Tibial artery (tissue), 4 donors: ENCODE measurements around the gene AADACL3.
"Not testable (repeated sequence)": the region's sequence is repeated elsewhere in the genome, so short reads cannot be mapped to it uniquely, and the experiment has no call there.

Experiments
- DNase-seq, 2 donors: peaks; one replicate each; pipeline ENCODE4 v3.0.0-alpha.2; 2019
- H3K27ac ChIP-seq, 2 donors: fragments of 200-600 bp; sonication (generic) in 1 of 2; 1 replicate in 1 of 2; 2 replicates in 1 of 2; pipeline ENCODE4 v1.5.1; 2018 to 2019; ENCODE audit warnings: mild to moderate bottlenecking in 1 of 2
- H3K27me3 ChIP-seq, 2 donors: fragments of 200-600 bp; sonication (generic) in 1 of 2; one replicate each; pipeline versions ENCODE4 v1.5.1 to v1.6.0; 2016 to 2019
- H3K36me3 ChIP-seq, 3 donors: fragments of 200-600 bp; sonication (generic) in 2 of 3; one replicate each; pipeline ENCODE4 v1.5.1; 2016 to 2019; ENCODE audit warnings: mild to moderate bottlenecking in 2 of 3
- H3K4me1 ChIP-seq, 4 donors: fragments of 200-600 bp; sonication (generic) in 2 of 4; 1 replicate in 3 of 4; 2 replicates in 1 of 4; pipeline ENCODE4 v1.5.1; 2016 to 2019
- H3K4me3 ChIP-seq, 2 donors: fragments of 200-600 bp; sonication (generic) in 1 of 2; 1 replicate in 1 of 2; 2 replicates in 1 of 2; pipeline ENCODE4 v1.5.1; 2018 to 2019; ENCODE audit warnings: mild to moderate bottlenecking in 2 of 2
- H3K9me3 ChIP-seq, 3 donors: fragments of 200-600 bp; sonication (generic) in 1 of 3; one replicate each; pipeline ENCODE4 v1.5.1; 2016 to 2019
- intact Hi-C: fragments of 100-400 bp; cut with DNase I; formaldehyde crosslinking; loops from one replicate; pipeline ENCODE4 v1.15.0; 2023; ENCODE audit warnings: low total_unique reads
- TF ChIP-seq, protein P1 (sequence below), 2 experiments: fragments of 200-600 bp in 1 of 2; fragments of 450-650 bp in 1 of 2; IDR thresholded peaks; one replicate each; pipeline ENCODE4 v1.5.1; 2017 to 2019; ENCODE audit warnings: antibody characterized with exemption in 2 of 2, mild to moderate bottlenecking in 1 of 2, moderate library complexity in 1 of 2

Gene AADACL3

DNA sequence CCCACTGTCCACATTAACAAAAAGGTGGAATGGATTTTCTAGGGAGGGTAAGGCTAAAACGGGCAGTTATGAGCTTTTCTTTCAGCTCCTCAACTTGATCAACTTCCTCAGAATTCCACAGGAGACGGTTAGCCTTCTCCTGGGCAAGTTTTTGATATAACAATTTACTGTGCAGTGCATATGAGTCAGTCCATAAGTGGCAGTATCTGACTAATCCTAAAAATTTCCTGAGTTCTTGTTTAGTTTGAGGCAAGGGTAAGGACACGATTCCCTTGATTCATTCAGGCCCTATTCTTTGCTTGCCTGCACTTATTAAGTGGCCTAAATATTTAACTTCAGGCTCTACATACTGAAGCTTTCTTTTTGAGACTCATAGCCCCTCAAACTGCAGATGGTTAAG, 6.2 kb upstream of the AADACL3 start:
- Histone ChIP-seq H3K27me3 (no peaks in the 10 kb centered on the region), H3K4me1 (no peaks in the 10 kb centered on the region), H3K27ac (no peak overlapping the region), H3K36me3 (no peaks in the 10 kb centered on the region), H3K4me3 (no peak overlapping the region), H3K9me3 (peaks cover 0 to 1% (median 0%) of the 10 kb centered on the region in 3 donors)
- intact Hi-C loops, result no loop called here
- TF ChIP-seq, protein P1, sequence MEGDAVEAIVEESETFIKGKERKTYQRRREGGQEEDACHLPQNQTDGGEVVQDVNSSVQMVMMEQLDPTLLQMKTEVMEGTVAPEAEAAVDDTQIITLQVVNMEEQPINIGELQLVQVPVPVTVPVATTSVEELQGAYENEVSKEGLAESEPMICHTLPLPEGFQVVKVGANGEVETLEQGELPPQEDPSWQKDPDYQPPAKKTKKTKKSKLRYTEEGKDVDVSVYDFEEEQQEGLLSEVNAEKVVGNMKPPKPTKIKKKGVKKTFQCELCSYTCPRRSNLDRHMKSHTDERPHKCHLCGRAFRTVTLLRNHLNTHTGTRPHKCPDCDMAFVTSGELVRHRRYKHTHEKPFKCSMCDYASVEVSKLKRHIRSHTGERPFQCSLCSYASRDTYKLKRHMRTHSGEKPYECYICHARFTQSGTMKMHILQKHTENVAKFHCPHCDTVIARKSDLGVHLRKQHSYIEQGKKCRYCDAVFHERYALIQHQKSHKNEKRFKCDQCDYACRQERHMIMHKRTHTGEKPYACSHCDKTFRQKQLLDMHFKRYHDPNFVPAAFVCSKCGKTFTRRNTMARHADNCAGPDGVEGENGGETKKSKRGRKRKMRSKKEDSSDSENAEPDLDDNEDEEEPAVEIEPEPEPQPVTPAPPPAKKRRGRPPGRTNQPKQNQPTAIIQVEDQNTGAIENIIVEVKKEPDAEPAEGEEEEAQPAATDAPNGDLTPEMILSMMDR (IDR thresholded peaks at IDR 0.05), result no peak
- no peak for DNase-seq

DNA sequence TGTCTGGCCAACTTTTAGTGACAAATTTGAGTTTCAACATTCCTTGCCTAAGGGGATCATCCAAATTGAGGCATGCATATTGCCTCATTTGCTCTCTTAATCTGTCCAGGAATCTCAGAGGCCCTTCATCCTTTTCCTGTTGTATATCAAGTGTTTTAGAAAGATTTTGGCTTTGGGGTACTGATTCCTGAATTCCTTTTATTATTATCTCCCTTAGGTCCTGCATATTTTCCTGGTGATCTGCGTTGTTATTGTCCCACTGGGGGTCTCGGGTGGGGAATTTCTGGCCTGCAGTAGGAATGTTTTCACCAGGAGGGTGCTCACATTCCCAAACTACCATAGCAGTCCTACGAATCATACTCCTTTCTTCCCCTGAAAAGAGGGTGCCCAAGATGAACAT, 4.4 kb upstream of the AADACL3 start:
- H3K27ac ChIP-seq, result no peak overlapping the region
- no peaks in the 10 kb centered on the region for H3K4me1 ChIP-seq
- DNase-seq, result no peak
- no peaks in the 10 kb centered on the region for H3K27me3 ChIP-seq
- H3K36me3 ChIP-seq, result no peaks in the 10 kb centered on the region
- intact Hi-C loops, result no loop called here
- TF ChIP-seq, protein P1 (IDR thresholded peaks at IDR 0.05), result no peak
- no peak overlapping the region for H3K4me3 ChIP-seq
- no peaks in the 10 kb centered on the region for H3K9me3 ChIP-seq

DNA sequence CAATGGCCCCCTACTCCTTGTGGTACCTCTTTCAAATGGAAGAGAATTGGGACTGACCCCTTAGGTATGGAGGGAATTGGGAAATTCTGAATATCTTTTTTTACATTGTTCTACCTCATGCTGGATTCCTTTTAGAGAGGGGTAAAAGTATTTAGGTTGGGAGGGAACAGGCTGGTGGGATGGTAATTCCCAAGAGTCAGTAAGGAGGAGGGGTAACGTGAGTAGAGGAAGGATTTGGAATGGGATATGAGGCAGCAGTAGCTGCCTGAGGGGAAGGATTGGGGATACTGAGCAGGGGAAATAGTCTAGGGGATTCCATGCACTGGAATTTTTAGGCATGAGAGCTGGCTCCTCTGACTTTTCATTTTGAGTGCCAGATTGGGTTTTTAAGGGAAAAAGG, 3.8 kb upstream of the AADACL3 start:
- Histone ChIP-seq H3K27me3 (no peaks in the 10 kb centered on the region), H3K9me3 (no peaks in the 10 kb centered on the region), H3K27ac (no peak overlapping the region), H3K36me3 (no peaks in the 10 kb centered on the region), H3K4me1 (no peaks in the 10 kb centered on the region), H3K4me3 (no peak overlapping the region)
- no peak for DNase-seq
- TF ChIP-seq, protein P1 (IDR thresholded peaks at IDR 0.05), result no peak
- intact Hi-C loops, result no loop called here

DNA sequence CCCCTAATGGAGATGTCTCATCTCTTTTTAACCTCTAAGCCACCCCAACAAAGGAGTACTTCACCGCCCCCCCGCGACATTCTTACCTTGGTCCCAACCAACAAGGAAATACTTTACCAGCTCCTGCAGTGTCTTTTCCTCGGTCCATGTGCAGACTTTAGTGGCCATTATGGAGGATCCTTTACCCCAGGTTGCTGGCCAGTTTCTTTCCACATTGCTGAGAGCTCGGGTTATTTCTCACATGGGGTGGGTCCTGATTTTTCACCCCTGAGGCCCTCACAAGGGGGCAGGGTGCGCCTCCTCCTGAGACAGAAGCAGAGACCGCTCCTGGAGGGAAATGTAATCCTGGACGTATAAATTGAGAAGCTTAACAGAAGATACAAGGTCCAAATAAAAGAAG, 3.0 kb upstream of the AADACL3 start:
- TF ChIP-seq, protein P1 (IDR thresholded peaks at IDR 0.05), result no peak
- Histone ChIP-seq H3K9me3 (no peaks in the 10 kb centered on the region), H3K36me3 (no peaks in the 10 kb centered on the region), H3K4me3 (no peak overlapping the region), H3K27ac (no peak overlapping the region), H3K4me1 (no peaks in the 10 kb centered on the region), H3K27me3 (peaks cover 0 to 6% of the 10 kb centered on the region in 2 donors)
- DNase-seq, result no peak
- intact Hi-C loops, result no loop called here

DNA sequence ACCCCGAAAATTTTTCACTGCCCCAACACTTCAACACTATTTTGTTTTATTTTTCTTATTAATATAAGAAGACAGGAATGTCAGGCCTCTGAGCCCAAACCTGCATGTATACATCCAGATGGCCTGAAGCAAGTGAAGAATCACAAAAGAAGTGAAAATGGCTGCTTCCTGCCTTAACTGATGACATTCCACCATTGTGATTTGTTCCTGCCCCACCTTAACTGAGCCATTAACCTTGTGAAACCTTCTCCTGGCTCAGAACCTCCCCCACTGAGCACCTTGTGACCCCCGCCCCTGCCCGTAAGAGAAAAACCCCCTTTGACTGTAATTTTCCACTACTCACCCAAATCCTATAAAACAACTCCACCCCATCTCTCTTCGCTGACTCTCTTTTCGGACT, 2.3 kb upstream of the AADACL3 start:
- intact Hi-C loops, H3K9me3 ChIP-seq, H3K27ac ChIP-seq, H3K27me3 ChIP-seq, DNase-seq, H3K4me3 ChIP-seq, H3K36me3 ChIP-seq, H3K4me1 ChIP-seq: not testable (repeated sequence)

DNA sequence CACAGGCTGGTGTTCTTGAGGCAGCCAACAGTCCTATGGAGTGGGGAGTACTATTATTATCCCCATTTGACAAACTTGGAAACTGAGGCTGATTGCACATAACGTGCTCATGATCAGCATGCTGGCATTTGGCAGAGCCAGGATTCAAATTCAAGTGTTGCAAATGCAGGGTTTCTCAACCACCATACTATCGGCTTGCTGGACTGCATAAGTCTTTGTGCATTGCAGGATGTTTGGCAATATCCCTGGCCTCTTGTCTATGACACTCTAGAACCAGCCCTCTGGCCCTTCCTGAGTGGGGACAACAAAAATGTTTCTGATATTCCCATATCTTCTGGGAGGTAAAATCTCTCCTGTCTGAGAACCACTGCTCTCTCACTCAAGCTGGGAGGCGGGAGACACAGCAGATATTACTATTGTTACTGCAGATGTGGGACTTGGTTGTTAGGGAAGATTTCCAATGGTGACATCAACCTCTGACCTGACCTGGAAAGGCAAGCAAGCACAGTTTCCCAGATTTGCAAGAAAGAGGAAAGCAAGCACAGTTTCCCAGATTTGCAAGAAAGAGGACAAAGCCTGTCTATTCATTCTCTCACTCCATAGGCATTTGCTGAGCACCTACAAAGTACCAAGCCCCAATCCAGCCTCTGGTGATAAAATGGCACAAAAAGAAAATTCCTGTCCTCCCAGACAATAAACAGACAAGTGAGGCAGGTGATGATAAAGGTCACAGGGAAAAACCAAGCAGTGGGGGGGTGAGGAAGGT, 1.0 kb upstream of the AADACL3 start:
- Histone ChIP-seq H3K4me1 (no peaks in the 10 kb centered on the region), H3K4me3 (no peak overlapping the region)

More for the DNA sequence above, 1.0 kb upstream of the AADACL3 start:
- Histone ChIP-seq H3K9me3 (no peaks in the 10 kb centered on the region), H3K27me3 (peaks cover 0 to 10% of the 10 kb centered on the region in 2 donors), H3K27ac (no peak overlapping the region), H3K36me3 (no peaks in the 10 kb centered on the region)
- DNase-seq, result no peak
- intact Hi-C loops, result no loop called here
- TF ChIP-seq, protein P1 (IDR thresholded peaks at IDR 0.05), result no peak
